ENCODE measurements around the gene PATL2.

- TF ChIP-seq CTCF (IDR thresholded peaks at IDR 0.05; ENCODE audit: poor library complexity) (no peak), EZH2 (IDR thresholded peaks at IDR 0.05; ENCODE audit: borderline replicate concordance) (no peak), EZH2phosphoT487 (IDR thresholded peaks at IDR 0.05; ENCODE audit: low read depth, severe bottlenecking, unreplicated experiment) (no peak)
Observed at GRCh38 chr15:44729408-44730127, 18.4 kb upstream of the PATL2 start.

Measured in hepatocyte (in vitro differentiated cells).